WTC11 (cell line): ENCODE measurements around the gene CHRM2.

Experiments
- CBFB ChIP-seq: sonication (generic); formaldehyde crosslinking; IDR thresholded peaks from 2 replicates; pipeline ENCODE4 v1.8.1; 2022; ENCODE audit warnings: mild to moderate bottlenecking, low read depth, missing genetic modification reagents
- NR2C2 ChIP-seq: sonication (generic); formaldehyde crosslinking; IDR thresholded peaks from 2 replicates; pipeline ENCODE4 v1.8.0; 2022; ENCODE audit warnings: mild to moderate bottlenecking, missing genetic modification reagents
- RELA ChIP-seq: sonication (generic); formaldehyde crosslinking; IDR thresholded peaks from 2 replicates; pipeline ENCODE4 v1.8.1; 2022; ENCODE audit warnings: missing genetic modification reagents, mild to moderate bottlenecking, borderline replicate concordance
- SMAD4 ChIP-seq: sonication (generic); formaldehyde crosslinking; IDR thresholded peaks from 2 replicates; pipeline ENCODE4 v1.8.0; 2022; ENCODE audit warnings: mild to moderate bottlenecking, missing genetic modification reagents
- SP1 ChIP-seq: sonication (generic); formaldehyde crosslinking; conservative IDR thresholded peaks from 2 replicates; pipeline ENCODE4 v1.8.1; 2022; ENCODE audit warnings: missing genetic modification reagents
- TF ChIP-seq, protein P1 (sequence below): fragments of 200-600 bp; IDR thresholded peaks from 2 replicates; pipeline ENCODE4 v1.8.0; 2022; ENCODE audit warnings: antibody characterized with exemption

DNA sequence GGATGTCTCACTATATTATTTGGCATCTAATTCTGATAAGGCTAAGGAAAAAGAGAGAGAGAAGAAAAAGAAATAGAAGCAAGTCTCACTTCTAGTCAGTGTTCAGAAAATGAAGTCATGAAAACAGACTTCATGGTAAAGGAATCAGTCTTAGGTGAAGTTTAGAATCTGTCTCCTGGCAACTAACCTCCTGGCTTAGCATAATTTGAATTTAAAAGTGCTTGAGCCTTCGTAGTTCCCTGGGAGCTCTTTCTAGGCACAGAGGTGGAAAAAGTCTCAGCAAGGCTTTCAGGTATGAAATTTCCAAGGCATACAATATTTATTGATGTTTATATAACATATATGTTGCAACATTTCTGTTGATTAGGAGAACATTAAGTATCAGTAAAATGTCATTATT lies 10.4 kb downstream of the CHRM2 start:
- TF ChIP-seq, protein P1, sequence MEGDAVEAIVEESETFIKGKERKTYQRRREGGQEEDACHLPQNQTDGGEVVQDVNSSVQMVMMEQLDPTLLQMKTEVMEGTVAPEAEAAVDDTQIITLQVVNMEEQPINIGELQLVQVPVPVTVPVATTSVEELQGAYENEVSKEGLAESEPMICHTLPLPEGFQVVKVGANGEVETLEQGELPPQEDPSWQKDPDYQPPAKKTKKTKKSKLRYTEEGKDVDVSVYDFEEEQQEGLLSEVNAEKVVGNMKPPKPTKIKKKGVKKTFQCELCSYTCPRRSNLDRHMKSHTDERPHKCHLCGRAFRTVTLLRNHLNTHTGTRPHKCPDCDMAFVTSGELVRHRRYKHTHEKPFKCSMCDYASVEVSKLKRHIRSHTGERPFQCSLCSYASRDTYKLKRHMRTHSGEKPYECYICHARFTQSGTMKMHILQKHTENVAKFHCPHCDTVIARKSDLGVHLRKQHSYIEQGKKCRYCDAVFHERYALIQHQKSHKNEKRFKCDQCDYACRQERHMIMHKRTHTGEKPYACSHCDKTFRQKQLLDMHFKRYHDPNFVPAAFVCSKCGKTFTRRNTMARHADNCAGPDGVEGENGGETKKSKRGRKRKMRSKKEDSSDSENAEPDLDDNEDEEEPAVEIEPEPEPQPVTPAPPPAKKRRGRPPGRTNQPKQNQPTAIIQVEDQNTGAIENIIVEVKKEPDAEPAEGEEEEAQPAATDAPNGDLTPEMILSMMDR: no peak
- TF ChIP-seq RELA (CRISPR knock-in tag): no peak
- no peak for TF ChIP-seq CBFB (CRISPR knock-in tag)
- no peak for TF ChIP-seq NR2C2
- no peak for TF ChIP-seq SMAD4 (CRISPR knock-in tag)
- no peak for TF ChIP-seq SP1 (CRISPR knock-in tag)
